ENCODE measurements around the gene ACBD4. TPM values are rescaled to one million over a fixed set of nuclear protein-coding genes. Genes with fewer than 3 reads are reported as not detected.

Gene ACBD4
- total RNA-seq, 1 experiment from 2014 or later: 12.0 TPM

GRCh38 chr17:45155483-45155882 lies 20.0 kb downstream of the ACBD4 start:
- DNase-seq (ENCODE audit: low spot score): no peak

- no peak for DNase-seq (ENCODE audit: low spot score)
Observed at GRCh38 chr17:45156242-45156641, 20.8 kb downstream of the ACBD4 start.

GRCh38 chr17:45160447-45161287 lies 25.2 kb downstream of the ACBD4 start:
- peak; percentile 64 for DNase-seq (ENCODE audit: low spot score)

GRCh38 chr17:45161288-45162024 lies 26.0 kb downstream of the ACBD4 start, which contains the start of gene HEXIM2:
Gene HEXIM2, plus strand, starts transcription at chr17:45161875. Its CDS starts 919 bp downstream, at chr17:45162794.
- peak; percentile 100 for DNase-seq (ENCODE audit: low spot score)

- no peak for DNase-seq (ENCODE audit: low spot score)
Observed at GRCh38 chr17:45162025-45162687, 26.7 kb downstream of the ACBD4 start.

- no peak for DNase-seq (ENCODE audit: low spot score)
Observed at GRCh38 chr17:45164734-45165269, 29.3 kb downstream of the ACBD4 start.

GRCh38 chr17:45168991-45169752 lies 33.7 kb downstream of the ACBD4 start:
- DNase-seq (ENCODE audit: low spot score): no peak

GRCh38 chr17:45170280-45170930 lies 34.9 kb downstream of the ACBD4 start:
- no peak for DNase-seq (ENCODE audit: low spot score)

GRCh38 chr17:45170931-45171337 lies 35.4 kb downstream of the ACBD4 start:
- peak; percentile 83 for DNase-seq (ENCODE audit: low spot score)

GRCh38 chr17:45171338-45172231 lies 36.1 kb downstream of the ACBD4 start:
- peak; percentile 91 for DNase-seq (ENCODE audit: low spot score)

- no peak for DNase-seq (ENCODE audit: low spot score)
Observed at GRCh38 chr17:45172232-45172540, 36.7 kb downstream of the ACBD4 start.

GRCh38 chr17:45172541-45173286 lies 37.2 kb downstream of the ACBD4 start:
- peak; percentile 87 for DNase-seq (ENCODE audit: low spot score)

GRCh38 chr17:45175759-45176115 lies 40.2 kb downstream of the ACBD4 start:
- no peak for DNase-seq (ENCODE audit: low spot score)

GRCh38 chr17:45177563-45177962 lies 42.1 kb downstream of the ACBD4 start:
- DNase-seq (ENCODE audit: low spot score): no peak

GRCh38 chr17:45184144-45184543 lies 48.7 kb downstream of the ACBD4 start:
- no peak for DNase-seq (ENCODE audit: low spot score)

- DNase-seq (ENCODE audit: low spot score): no peak
Observed at GRCh38 chr17:45186801-45187354, 51.4 kb downstream of the ACBD4 start.

- DNase-seq (ENCODE audit: low spot score): no peak
Observed at GRCh38 chr17:45189009-45189408, 53.5 kb downstream of the ACBD4 start.

- no peak for DNase-seq (ENCODE audit: low spot score)
Observed at GRCh38 chr17:45190503-45191255, 55.2 kb downstream of the ACBD4 start.
